OCI-LY7 (cell line): ENCODE results near the gene STX18.

Experiments used
- EZH2phosphoT487 ChIP-seq: fragments of 200-600 bp; sonication (generic); IDR thresholded peaks from 2 replicates; pipeline ENCODE4 v1.6.1; 2018; ENCODE audit warnings: low read depth, borderline replicate concordance, mild to moderate bottlenecking, mixed run types, antibody characterized with exemption, low read length, moderate library complexity, mixed read lengths
- TF ChIP-seq, protein P1 (sequence below): fragments of 200-600 bp; sonication (generic); conservative IDR thresholded peaks from 2 replicates; pipeline ENCODE4 v1.5.1; 2014; ENCODE audit warnings: mild to moderate bottlenecking, antibody characterized with exemption, low read length, moderate library complexity, mixed read lengths

GRCh38 chr4:4440333-4441061 lies 101.4 kb downstream of the STX18 start:
- TF ChIP-seq, protein P1, sequence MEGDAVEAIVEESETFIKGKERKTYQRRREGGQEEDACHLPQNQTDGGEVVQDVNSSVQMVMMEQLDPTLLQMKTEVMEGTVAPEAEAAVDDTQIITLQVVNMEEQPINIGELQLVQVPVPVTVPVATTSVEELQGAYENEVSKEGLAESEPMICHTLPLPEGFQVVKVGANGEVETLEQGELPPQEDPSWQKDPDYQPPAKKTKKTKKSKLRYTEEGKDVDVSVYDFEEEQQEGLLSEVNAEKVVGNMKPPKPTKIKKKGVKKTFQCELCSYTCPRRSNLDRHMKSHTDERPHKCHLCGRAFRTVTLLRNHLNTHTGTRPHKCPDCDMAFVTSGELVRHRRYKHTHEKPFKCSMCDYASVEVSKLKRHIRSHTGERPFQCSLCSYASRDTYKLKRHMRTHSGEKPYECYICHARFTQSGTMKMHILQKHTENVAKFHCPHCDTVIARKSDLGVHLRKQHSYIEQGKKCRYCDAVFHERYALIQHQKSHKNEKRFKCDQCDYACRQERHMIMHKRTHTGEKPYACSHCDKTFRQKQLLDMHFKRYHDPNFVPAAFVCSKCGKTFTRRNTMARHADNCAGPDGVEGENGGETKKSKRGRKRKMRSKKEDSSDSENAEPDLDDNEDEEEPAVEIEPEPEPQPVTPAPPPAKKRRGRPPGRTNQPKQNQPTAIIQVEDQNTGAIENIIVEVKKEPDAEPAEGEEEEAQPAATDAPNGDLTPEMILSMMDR = no peak
- TF ChIP-seq EZH2phosphoT487 = no peak
